HG03103 (cell line): Measurements from ENCODE around the gene SH2D4B.
A peak's percentile ranks its signal among the peaks of the same experiment; 100 is the strongest.

Experiments used
- ATAC-seq: cut with Tn5 transposase; IDR thresholded peaks from one replicate; pipeline ENCODE4 v1.9.1; 2021; ENCODE audit warnings: low read depth; ENCODE audit not compliant: unreplicated experiment

SH2D4B gene

GRCh38 chr10:80503584-80504157 is 34.0 kb upstream of the SH2D4B start:
- ATAC-seq, result no peak

GRCh38 chr10:80504158-80504811 is 33.4 kb upstream of the SH2D4B start:
- no peak for ATAC-seq

- no peak for ATAC-seq
These were observed 32.7 kb upstream of the SH2D4B start for GRCh38 chr10:80504897-80505465.

GRCh38 chr10:80506189-80506575 is 31.5 kb upstream of the SH2D4B start:
- ATAC-seq, result no peak

- ATAC-seq, result no peak
These were observed 30.7 kb upstream of the SH2D4B start for GRCh38 chr10:80506836-80507487.

GRCh38 chr10:80509108-80509402 is 28.6 kb upstream of the SH2D4B start:
- ATAC-seq, result no peak

GRCh38 chr10:80509403-80510161 is 28.1 kb upstream of the SH2D4B start:
- ATAC-seq, result no peak

- ATAC-seq, result no peak
These were observed 25.6 kb upstream of the SH2D4B start for GRCh38 chr10:80512031-80512526.

- ATAC-seq, result no peak
These were observed 24.6 kb upstream of the SH2D4B start for GRCh38 chr10:80513106-80513505.

GRCh38 chr10:80515511-80515910 is 22.2 kb upstream of the SH2D4B start:
- ATAC-seq, result no peak

GRCh38 chr10:80515941-80516340 is 21.8 kb upstream of the SH2D4B start:
- ATAC-seq, result no peak

- no peak for ATAC-seq
These were observed 21.1 kb upstream of the SH2D4B start for GRCh38 chr10:80516506-80517075.

GRCh38 chr10:80517416-80518142 is 20.1 kb upstream of the SH2D4B start:
- ATAC-seq, result no peak

- peak; percentile 54 for ATAC-seq
These were observed 19.4 kb upstream of the SH2D4B start for GRCh38 chr10:80518143-80518806.

GRCh38 chr10:80518807-80519360 is 18.8 kb upstream of the SH2D4B start:
- ATAC-seq, result peak; percentile 14

GRCh38 chr10:80519936-80520650 is 17.6 kb upstream of the SH2D4B start:
- no peak for ATAC-seq

- no peak for ATAC-seq
These were observed 16.8 kb upstream of the SH2D4B start for GRCh38 chr10:80520661-80521470.
